Peyer's patch (tissue), 4 donors: ENCODE measurements around the gene HMCN1.

Experiments used
- CTCF ChIP-seq, 6 experiments: fragments of 450-650 bp in 4 of 6; fragments of 200-600 bp in 2 of 6; sonication (generic) in 1 of 6; IDR thresholded peaks; one replicate each; pipeline ENCODE4 v1.5.1; 2017 to 2019; ENCODE audit warnings: antibody characterized with exemption in 6 of 6, mild to moderate bottlenecking in 3 of 6, moderate library complexity in 1 of 6
- POLR2A ChIP-seq, 2 donors: fragments of 450-650 bp; IDR thresholded peaks; one replicate each; pipeline ENCODE4 v1.5.1; 2017; ENCODE audit warnings: antibody characterized with exemption in 2 of 2, mild to moderate bottlenecking in 2 of 2, moderate library complexity in 2 of 2

DNA sequence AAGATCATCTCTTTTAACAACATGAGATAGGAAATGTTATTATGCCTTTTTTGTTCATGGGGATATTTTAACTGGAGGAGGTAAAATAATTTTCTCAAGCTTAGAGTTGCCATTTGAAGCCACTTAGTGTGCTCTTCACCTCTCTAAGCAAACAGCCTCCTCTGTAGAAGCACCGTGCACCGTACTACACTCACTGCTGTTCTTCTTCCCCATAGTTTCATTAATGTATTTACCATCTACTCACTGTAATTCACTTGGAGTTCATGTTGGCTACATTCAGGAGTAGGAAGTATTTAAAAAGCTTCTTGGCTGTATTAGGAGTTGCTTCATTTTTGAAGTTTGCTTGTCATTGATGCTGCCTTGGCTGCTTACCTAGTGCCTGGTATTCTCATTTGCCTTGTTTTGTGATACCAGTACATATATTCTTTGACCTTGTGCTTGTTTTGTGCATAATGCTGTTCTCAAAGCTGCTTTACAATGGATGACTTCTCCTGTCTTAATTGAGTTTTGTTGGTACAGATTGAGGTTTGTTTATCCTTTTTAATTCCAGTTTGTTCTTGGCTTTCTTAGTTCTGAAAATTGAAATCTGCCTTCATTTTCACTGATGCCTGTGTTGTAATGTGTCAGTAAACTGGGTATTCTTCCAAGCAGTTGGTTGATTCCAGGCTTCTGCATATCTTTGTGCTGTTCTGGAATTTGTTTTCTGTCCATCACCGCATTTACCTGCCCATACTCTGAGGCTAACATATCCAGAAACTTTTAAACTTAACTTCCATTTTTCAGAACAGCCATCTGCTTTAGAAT lies 240.4 kb downstream of the HMCN1 start:
- TF ChIP-seq CTCF (IDR thresholded peaks at IDR 0.05) = no peak
- no peak for TF ChIP-seq POLR2A (IDR thresholded peaks at IDR 0.05)
